SK-N-DZ (cell line): ENCODE data around the gene UMODL1.

Experiments used
- DNase-seq: peaks from one replicate; pipeline ENCODE4 v3.0.0-alpha.2; 2015; ENCODE audit warnings: low spot score

The UMODL1 gene

DNA sequence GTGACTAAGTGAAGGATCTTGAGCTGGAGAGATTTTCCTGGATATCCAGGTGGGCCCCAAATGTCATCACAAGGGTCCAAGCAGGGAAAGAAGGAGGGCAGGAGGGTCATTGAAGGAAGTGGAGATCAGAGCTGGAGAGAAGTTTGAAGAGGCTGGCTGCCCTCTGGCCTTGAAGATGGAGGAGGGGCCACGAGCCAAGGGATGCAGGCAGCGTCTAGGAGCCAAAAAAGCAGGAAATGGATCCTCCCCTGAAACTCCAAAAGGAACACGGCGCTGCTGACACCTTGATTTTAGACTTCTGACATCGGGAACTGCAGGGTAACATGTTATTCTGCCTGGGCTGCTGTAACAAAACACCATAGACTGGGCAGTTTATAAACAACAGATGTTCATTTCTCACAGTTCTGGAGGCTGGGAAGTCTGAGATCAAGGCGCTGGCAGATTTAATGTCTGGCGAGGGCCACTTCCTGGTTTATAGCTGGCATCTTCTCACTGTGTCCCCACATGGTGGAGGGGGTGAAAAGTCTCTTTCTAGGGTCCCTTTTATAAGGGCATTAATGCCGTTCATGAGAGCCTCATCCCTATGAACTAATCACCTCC, 32.2 kb upstream of the UMODL1 start:
- DNase-seq = no peak

DNA sequence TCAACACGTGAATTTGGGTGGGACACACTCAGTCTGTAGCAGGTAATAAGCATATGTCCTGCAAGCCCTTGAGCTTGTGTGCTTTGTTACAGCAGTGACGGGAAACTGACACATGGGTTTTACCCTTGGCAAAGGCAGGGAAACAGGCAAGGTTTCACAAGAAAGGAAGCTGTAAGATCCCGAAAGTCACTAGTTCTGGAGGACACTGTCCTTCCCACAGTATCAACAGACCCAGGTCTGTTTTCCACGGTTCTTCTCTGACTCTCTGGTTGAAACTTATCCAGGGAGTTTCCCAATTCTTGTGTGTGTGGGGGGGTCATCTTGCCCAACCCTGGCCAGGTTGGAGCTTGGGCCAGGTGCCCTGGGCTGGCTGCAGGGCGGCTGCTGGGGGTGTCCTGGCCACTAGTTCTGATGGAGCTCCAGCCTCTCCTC, 31.6 kb upstream of the UMODL1 start:
- no peak for DNase-seq

DNA sequence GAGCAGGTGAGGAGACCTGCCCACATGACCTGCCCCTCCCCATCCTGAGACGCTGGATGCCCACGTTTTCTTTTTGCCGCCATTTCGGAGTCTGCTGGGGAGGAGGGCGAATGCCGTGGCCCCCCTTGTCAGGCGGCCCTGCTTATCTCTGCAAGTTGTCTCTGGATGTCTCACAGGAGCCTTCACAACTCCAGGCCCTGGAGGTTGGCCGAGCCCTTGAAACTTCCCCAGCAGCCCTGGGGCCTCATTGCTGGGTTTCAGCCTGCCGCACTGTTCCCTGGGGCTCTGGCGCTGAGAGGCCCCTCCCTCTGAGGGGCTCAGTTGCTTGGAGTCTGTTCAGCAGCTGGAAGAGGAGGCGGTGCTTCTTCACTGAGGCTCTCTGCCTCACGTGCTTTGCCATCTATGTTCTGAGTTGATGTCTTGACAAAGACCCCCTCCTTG, 31.2 kb upstream of the UMODL1 start:
- DNase-seq = peak; percentile 10

DNA sequence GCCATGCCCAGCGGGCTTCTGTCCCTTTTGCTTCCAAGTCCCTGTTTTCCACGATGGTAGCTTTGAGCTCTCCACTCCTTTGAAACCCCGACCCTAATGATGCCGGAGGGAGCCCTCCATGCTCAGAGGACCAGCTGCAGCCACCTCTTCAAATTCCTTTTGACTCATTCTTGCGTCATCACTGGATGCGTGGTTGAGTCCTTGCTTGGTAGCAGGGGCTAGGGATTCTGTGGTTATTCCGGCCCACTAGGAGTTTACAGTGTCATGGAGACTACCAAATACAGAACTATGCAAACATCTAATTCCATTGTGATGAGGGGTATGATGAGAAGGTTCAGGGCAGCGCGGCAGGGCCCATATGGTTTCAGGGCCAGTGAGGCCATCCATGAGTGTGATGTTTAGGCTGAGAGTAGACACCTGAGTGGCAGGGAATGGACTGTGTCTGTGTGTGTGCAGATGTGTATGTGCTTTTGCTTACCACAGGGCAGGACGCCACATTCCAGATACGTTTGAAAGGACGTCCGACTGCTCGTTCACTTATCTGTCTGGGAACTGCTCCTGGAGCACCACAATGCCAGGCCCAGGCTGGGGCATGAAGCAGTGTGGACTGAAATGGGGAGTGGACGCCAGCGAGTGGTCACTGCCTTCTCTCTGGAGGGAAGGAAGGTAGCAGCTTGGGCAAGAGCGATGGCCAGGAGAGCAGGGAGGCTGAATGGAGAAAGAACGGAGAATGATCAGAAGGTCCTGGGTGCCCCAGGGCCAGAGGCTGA, 30.5 kb upstream of the UMODL1 start:
- no peak for DNase-seq

DNA sequence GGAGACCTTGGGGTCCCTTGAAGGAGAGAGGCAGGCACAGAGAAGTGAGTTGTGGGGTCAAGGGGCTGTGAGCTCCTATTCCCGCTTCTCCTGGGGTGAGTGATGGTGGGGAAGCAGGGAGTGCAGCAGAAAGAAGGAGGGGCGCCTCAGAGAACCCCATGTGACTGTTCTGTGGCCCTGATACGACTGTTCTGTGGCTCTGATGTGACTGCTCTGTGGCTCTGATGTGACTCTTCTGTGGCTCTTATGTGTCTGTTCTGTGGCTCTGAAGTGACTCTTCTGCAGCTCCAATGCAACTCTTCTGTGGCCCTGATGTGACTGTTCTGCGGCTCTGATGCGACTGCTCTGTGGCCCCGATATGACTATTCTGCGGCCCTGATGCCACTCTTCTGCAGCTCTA, 29.9 kb upstream of the UMODL1 start:
- DNase-seq = no peak

DNA sequence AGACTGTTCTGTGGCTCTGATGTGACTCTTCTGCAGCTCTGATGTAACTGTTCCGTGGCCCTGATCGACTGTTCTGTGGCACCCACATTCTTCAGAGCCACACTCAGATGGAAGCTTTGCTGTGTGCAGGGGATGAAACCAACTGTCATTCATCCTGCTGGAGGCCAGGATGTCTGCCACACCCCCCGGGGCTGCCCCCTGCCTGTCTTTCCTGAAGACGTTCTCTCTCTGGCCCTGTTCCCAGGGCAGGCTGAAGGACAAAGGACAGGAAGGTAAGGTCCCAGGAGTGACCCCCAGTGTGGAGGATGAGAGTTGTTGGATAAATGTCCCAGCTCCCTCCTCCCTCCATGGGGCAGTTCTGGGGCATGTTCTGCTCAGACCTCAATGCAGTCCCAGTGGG, 29.4 kb upstream of the UMODL1 start:
- DNase-seq = no peak

DNA sequence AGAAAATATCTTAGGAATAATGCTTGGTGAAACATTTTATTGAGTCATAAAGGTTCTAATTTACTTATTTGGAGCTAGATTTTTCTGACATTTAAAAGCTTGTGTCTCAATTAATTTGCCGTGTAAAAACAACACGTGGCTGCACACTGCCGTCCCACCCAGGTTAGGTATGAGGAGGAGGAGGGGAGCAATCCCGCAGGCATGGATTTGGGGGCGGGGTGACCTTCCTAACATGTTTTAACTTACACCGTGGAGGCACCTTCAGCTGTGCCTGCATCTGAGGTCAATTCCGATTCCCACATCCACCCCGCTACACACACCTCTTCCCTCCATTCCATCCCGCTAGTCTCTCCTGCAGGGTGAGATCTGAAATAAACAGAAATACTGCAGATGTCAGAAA, 28.5 kb upstream of the UMODL1 start:
- no peak for DNase-seq

DNA sequence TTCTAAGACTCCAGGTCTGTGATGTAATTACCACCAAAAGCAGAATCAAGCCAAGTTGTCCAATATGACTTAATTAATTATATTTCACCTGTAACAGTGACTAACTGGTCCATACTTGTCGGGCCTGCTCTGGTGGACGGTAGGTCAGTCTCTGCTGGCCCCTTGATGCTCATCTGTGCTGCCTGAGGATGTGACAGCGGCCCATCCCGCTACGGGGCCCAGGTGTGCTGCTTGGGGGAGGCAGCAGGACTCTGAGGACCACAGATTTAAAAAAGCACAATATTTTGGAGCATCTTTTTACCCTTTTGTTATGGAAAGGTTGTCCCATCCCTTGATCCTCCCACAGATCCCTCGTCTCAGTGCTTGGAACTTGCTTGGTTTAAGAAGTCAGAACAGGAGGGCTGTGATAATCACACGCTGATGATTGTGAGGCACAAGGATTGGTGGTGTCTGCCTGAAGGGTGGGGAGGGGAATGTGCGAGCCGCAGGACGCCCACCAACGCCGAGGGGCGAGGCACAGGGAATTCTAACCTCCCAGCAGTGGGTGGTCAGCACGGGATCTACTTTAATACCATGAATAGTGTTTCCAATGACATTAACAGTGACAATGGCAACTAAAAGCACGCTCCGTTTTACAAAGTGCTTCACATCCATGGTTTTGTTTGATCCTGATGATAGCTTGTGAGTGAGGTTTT, 27.8 kb upstream of the UMODL1 start:
- DNase-seq = no peak

DNA sequence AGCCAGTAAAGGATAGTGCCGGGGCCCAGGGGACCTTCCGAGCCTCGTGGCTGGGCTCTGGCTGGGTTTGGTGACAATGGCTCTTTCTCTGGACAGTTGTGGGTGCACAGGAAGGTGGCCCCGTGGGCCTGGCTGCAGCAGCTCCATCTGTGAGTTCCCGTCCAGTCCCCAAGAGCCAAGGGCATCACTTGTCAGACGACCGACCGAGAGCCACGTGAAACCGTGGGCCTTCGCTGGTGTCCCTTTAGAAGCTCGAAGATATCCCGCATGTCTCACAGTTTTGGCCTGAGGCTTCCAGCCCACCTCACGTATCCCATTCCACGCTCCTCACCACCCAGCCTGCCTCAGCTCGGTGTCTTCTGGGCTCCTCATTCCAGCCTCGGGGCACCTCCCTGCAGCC, 27.2 kb upstream of the UMODL1 start:
- no peak for DNase-seq

DNA sequence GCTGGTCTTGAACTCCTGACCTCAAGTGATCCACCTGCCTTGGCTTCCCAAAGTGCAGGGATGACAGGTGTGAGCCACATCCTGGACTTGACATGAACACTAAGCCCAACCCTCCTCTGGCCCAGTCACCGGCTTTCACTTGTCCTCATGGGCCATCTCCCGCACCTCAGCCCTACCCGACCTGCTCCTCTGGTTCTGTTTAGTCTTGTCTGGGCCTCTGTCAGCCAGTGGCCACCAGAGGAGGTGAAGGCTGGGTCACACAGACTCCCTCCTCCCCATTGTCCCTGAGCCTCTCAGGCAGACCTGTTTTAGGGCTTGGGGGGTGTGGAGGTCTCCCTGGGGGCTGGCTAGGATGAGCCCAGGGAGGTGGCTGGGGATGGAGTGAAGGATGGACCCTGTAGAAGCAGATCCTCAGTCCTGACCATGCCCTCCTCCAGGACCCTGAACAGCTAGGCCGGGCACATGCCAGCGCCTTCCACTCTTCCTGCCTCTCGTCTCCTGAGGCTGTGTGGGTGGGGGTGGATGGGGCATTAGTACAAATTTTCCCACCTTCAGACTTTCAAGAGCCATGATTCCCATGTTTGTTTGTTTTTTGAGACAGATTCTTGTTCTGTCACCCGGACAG, 26.1 kb upstream of the UMODL1 start:
- no peak for DNase-seq

DNA sequence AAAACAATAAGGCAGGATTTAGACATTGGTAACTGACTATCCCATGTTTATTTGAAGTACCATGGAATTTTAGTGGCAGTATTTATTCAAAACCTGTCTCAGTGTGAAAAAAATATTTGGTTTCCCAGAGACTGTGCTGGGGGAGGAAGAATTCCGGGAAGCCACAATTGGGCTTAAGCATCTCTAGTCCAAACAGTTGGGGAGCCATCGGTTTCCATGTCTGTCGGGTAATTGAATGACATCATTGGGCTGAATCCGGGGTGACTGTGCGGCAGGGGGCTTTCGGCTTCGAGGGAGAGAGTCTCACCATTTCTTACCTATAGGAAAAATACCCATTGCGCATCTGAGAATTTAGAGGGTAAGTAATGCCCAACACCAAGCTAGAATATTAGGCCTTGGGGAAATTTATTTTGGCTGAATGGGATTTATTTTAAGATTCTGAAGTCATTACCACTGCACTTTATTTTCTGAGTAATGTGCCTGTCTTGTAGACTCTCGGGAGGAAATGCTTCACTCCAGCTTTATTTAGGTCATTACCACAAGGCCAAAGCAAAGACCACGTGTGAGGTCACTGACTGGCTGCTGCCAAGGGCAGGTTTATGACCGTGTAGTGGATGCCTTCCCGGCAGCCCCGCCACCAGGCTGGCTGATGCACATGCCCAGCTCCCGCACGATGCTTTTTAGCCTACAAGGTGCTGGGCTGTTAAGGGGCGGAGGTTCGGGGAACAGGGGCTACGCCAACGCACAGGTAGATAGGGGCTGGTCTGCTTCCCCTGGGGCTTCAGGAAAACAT, 23.1 kb upstream of the UMODL1 start:
- DNase-seq = no peak

DNA sequence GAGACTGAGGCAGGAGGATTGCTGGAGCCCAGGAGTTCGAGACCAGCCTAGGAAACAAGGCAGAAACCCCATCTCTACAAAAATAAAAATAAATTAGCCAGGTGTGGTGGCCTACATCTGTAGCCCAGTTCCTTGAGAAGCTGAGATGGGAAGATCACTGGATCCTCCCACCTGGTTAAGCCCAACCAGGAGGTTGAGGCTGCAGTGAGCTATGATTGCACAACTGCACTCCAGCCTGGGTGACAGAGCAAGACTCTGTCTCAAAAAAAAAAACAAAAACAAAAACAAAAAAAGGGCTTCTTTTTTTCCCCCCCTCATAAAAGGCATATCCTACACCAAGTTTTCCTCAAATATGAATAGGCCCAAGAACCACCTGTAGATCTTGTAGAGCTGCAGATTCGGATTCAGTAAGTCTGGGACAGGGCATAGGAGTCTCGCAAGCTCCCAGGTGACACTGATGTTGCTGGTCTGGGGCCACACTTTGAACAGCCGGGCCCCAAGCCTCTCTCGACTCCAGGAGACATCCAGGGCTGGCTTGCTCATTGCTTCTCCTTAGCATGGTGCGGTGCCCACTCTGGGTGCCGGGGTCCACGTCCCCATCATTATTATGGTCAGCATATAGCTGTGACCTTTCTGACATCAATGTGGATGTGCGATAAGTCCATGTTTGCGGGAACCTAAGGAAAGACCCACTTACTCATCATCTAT, 22.1 kb upstream of the UMODL1 start:
- DNase-seq = no peak

DNA sequence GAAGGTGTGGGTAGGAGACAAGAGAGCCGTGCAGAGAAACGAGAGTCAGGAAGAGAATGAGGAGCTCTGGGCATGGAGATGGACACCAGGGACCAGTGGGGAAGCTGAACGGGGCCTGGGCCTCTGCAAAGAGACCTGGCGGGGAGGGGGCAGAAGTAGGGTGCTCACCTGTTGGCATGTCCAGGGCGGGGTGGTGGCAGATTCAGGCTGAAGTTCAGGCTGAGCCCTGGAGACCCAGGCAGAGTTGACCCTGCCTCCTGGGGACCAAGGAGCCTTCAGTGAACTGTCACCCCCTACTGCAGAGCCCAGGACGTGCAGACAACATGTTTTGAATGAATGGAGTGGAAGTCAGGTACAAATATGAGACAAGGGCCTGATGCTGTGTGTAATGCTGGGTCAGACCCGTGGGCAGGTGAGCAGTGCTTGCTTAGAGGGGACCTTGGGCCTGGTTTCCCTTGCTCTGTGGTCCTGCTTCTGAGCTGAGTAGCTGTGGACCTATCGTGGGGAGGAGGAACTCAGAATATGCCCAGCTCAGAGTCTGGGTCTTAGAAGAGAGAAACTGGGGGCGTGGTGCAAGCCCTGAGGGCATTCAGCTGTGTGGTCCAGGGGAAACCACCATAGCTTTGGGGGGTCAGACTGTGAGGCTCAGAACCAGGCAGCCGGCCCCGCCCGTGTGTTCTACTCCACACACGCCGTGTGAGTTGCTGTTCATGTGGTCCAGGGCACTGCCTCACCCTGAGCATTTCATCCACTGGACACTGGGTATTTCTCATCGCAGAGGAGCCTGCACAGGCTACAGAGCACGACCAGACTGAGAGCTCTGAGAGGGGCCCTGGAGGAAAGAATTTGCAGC, 21.3 kb upstream of the UMODL1 start:
- DNase-seq = no peak

DNA sequence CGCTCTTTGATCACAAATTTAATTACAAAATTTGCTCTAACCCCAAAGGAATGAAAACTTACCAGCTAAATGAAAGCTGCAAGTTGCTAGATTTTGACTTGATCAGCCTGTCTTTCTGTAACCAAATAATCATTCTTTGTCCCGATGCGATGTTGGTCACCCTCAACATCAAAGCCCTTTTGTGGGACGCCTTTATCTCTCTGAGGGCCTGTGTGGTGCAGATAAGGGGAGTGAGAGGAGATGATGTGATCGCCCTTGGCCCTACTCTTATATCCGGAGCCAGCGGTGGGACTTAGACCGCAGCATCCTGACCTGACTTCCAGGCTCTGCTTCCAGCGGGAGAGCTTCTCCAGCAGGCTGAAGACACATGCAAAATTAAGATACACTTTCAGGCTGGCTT, 19.3 kb upstream of the UMODL1 start:
- DNase-seq = no peak

DNA sequence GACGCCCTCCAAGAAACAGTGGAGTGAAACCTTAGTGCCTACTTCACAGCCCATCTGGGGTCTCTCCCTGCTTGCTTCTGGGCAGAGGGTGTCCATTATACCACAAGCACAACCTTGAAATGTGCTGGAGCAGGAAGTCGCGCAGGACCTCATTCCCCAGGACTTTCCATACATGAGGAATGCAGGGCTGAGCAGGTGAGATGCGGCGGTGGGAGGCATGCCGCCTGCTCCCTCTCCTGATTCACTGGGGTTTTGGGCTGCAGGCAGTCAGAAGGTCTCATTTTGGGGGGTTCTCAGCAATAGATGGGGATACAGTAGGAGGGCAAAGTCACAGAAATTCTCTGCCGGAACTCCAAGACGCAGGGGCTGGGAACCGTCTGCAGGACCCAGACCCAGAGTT, 15.7 kb upstream of the UMODL1 start:
- no peak for DNase-seq

DNA sequence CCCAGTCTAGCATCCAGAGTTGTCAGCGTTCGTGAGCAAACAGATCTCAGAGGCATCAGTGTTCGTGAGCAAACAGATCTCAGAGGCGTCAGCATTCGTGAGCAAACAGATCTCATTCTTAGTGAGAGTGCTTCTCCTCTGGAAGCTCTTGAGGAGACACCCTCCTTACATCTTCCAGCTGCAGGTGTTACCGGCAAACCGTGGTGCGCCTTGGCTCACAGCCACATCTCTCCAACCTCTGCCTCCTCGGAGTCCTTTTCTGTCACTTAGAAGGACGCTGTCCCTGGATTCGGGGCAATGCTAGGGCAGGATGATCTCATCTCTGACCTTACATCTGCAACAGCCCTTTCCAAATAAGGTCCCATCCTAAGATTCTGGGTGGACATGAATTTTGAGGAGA, 14.6 kb upstream of the UMODL1 start:
- no peak for DNase-seq

DNA sequence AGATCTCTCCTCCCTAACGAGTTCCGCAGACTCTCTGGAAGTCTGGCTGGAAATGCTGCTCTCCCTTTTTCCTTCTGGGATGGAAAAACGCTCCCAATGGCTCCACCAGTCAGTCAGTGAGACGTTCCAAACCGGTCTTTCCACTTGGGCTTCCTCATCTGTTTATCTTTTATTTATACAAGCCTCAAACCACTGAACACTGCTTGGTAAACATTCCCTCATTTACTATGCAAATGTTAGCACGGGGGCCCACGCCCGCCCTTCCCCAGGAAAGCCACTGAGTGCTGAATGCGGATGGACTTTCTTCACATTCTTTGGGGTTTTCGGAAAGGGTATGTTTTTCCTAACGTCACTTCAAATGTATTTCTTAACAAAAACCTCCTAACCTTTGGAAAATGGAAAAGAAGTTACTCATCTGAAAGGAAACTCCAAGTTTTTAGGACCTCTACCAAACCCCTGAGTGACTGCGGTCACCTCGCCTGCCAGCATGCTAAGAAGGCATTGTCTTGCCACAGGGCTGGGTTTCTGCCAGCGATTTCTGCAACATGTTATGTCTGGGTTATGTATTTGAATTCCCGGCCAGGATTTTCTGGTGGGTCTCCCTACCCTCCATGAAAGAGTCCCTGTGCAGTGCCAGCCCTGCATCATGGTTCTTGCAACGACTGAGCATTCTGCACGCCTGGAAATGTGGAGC, 14.0 kb upstream of the UMODL1 start:
- no peak for DNase-seq

DNA sequence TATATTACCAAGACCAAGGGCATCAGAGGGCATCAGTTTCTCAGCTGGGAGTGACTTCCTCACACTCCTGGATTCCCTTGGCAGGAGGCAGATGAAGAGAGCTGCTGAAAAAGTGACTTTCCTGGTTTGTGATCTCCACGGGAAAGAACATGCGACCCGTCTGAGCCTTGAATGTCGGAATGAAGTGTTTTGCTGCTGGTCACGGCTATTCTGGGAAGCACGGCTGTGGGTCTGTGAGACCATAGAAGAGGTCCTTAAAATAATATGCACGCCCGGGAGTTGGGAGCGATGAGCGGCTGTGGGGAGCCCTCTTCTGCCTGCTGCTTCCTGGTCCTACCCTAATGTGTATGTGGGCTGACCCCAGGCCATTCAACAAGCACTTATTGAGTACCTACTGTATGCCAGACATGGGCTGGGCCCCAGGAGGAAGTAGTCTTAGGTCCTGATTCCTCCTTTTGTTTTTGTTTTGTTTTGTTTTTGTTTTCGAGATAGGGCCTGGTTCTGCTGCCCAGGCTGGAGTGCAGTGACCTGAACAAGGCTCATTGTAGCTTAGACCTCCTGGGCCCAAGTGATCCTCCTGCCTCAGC, 13.2 kb upstream of the UMODL1 start:
- DNase-seq = no peak

DNA sequence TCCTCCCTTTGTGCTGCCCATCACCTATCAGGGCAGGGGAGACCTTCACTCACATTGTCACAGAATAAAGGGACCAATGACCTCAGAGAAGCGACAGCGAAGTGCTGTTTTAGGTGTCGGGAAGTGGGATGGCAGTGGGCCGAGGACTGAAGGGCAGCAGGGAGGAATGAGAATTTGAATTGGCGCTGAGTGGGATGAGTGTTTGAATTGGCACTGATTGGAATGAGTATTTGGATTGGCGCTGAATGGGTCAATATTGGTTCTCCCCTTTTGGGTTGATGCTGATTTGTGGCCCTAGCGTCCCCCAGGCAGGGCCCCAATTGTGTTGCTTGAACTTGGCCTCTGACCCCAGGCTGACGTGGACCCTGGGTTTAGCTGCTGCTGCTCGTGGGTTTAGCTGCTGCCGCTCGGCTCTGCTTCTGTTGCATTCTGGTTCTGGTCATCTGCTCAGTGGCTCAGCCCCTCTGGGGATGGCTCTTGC, 12.4 kb upstream of the UMODL1 start:
- DNase-seq = no peak
